AG04450 (cell line): ENCODE data around the gene AIFM3. TPM values are rescaled to one million over a fixed set of nuclear protein-coding genes. Genes with fewer than 3 reads are reported as not detected.

ENCODE experiments used
- CTCF ChIA-PET: fragments of 300-600, 350-600 bp; formaldehyde crosslinking; extraction: SDS; loops from one replicate; lab custom pipeline; 2022; ENCODE audit warnings: antibody characterized with exemption, inconsistent platforms; lab: Charles Lee
- POLR2A ChIA-PET: fragments of 350-600 bp; formaldehyde crosslinking; extraction: SDS; loops from one replicate; lab custom pipeline; 2021; ENCODE audit warnings: antibody characterized with exemption, inconsistent platforms; lab: Yijun Ruan, JAX
- DNase-seq: peaks from one replicate; pipeline ENCODE4 v3.0.0-alpha.2; 2011; ENCODE audit warnings: low read depth, low spot score
- H3K27ac ChIP-seq: one replicate; pipeline ENCODE4 v1.5.1; 2012; ENCODE audit warnings: low read depth, low read length, control low read depth
- H3K27me3 ChIP-seq: one replicate; pipeline ENCODE4 v1.6.0; 2012; ENCODE audit warnings: low read length; ENCODE audit not compliant: control insufficient read depth, insufficient read depth
- H3K4me3 ChIP-seq: 2 replicates; pipeline ENCODE4 v1.5.1; 2011; ENCODE audit warnings: mild to moderate bottlenecking, low read depth, low read length, control low read depth
- H3K9me3 ChIP-seq: 2 replicates; pipeline ENCODE4 v1.5.1; 2012; ENCODE audit warnings: low read length; ENCODE audit not compliant: control insufficient read depth, insufficient read depth
- polyA plus RNA-seq: library from polyadenylated mRNA; depleted of rRNA; stranded (reverse); fragments of >200 nt; gene quantifications from 2 replicates; pipeline ENCODE4 v1.2.3, GENCODE V29; 2011
- TF ChIP-seq, protein P1 (sequence below): IDR thresholded peaks from 2 replicates; pipeline ENCODE4 v1.5.1; 2011; ENCODE audit warnings: low read depth, low read length, control low read depth, inconsistent platforms

The AIFM3 gene
- polyA plus RNA-seq, 1 experiment = 0.15 TPM

DNA sequence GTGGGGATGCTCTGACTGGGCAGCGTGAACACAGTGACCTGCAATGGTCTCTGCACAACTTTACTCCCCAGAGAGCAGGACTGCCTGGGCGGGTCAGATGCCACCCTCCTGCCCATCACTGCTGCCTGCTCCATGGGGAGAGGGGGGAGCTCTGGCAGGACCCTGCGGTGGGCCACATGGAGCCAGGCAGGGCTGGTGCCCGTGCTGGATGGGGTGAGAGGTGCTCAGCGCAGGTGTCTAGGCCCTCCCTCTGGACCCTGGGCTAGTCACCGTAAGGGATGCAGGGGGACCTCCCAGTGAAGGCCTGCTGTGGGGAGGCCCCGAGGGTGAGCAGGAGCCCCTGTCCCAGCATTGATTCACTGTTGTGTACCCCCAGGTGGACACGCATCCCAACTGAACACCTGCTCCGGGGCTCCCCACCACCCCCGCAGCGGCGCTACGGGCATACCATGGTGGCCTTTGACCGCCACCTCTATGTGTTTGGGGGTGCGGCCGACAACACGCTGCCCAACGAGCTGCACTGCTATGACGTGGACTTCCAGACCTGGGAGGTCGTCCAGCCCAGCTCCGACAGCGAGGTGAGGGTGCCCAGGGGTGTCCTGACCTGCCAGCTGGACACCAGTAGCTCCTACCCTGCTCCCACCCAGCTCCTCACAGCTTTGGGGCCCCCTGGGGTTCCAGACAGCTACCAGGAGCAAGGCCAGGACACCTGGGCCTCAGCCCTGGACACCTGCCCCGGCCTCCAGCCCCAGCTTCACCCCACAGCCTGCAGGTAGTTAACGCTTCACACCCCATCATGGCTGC lies 24.4 kb downstream of the AIFM3 start:
- ChIA-PET CTCF (interaction anchor here (0.6 to 1.5 kb wide), 2 partner anchors 30 to 185 kb away, joined by 3 read pairs; no protein-coding TSS in a partner anchor), POLR2A (interaction anchor here (1.3 kb wide), 1 partner anchor 10 kb away, joined by 4 read pairs; the partner anchor contains the start of gene LZTR1)
- no peak for DNase-seq
- H3K27ac ChIP-seq = no peak overlapping the region
- H3K9me3 ChIP-seq = no peaks in the 10 kb centered on the region; the same call in 1 of the 2 replicates
- H3K27me3 ChIP-seq = no peaks in the 10 kb centered on the region
- no peak overlapping the region for H3K4me3 ChIP-seq
- TF ChIP-seq, protein P1, sequence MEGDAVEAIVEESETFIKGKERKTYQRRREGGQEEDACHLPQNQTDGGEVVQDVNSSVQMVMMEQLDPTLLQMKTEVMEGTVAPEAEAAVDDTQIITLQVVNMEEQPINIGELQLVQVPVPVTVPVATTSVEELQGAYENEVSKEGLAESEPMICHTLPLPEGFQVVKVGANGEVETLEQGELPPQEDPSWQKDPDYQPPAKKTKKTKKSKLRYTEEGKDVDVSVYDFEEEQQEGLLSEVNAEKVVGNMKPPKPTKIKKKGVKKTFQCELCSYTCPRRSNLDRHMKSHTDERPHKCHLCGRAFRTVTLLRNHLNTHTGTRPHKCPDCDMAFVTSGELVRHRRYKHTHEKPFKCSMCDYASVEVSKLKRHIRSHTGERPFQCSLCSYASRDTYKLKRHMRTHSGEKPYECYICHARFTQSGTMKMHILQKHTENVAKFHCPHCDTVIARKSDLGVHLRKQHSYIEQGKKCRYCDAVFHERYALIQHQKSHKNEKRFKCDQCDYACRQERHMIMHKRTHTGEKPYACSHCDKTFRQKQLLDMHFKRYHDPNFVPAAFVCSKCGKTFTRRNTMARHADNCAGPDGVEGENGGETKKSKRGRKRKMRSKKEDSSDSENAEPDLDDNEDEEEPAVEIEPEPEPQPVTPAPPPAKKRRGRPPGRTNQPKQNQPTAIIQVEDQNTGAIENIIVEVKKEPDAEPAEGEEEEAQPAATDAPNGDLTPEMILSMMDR = no peak

DNA sequence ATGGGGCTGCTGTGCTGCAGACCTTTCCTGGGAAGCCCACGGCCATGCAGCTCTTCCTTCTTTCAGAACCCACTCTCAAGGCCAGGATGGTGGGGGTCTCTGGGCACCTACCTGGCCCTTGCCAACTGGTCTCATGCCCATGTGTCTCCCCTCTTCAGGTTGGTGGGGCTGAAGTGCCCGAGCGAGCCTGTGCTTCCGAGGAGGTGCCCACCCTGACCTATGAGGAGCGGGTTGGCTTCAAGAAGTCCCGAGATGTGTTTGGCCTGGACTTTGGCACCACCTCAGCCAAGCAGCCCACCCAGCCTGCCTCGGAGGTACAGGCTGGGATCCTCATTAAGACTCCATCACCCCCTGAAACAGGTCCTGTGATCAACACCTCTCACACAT lies 25.0 kb downstream of the AIFM3 start:
- CTCF ChIA-PET = interaction anchor here (0.6 kb wide), 1 partner anchor 186 kb away, joined by 3 read pairs; no protein-coding TSS in a partner anchor
- DNase-seq = no peak
- POLR2A ChIA-PET = no interaction called here

DNA sequence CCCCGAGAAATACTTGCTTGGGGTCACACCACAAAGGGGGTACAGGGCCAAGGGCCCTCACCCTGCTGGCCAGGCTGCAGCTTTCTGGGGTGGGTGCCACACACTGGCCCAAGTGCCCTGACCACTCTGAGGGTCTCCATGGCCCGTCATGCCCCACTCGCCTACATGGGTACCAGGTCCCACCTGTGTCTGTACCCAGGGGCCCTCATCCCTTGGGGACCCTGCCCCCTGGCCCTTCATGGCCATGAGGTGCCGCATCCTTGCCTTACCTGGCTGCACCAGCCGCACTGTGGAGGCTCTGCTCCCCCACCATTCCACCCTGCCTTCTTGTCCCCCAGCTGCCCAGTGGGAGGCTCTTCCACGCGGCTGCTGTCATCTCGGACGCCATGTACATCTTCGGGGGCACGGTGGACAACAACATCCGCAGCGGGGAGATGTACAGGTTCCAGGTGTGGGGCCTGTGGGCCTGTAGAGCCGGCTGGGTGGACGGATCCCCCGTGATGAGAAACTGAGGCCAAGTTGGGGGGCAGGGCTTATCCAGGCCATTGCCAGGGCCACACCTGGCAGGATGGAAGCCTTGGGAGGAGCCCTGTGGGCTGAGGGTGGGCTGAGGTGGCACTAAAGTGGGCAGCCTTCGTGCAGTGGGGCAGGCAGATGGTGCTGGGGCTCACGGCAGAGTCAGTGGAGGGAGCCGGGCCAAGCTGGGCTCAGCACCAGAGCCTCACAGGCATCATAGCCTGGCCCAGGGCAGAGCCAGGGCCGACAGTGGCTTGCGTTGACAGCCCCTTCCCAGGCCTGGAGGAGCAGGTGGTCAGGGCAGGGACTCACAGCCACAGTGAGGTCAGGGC lies 25.6 kb downstream of the AIFM3 start:
- H3K27ac ChIP-seq = no peak overlapping the region
- H3K4me3 ChIP-seq = no peak overlapping the region
- CTCF ChIA-PET = no interaction called here
- no peaks in the 10 kb centered on the region for H3K27me3 ChIP-seq
- POLR2A ChIA-PET = no interaction called here
- no peaks in the 10 kb centered on the region; the same call in 1 of the 2 replicates for H3K9me3 ChIP-seq
- no peak for DNase-seq
- TF ChIP-seq, protein P1 = no peak

More for the DNA sequence above, 25.0 kb downstream of the AIFM3 start:
- H3K9me3 ChIP-seq = no peaks in the 10 kb centered on the region; the same call in 1 of the 2 replicates
- H3K4me3 ChIP-seq = no peak overlapping the region
- no peak overlapping the region for H3K27ac ChIP-seq
- TF ChIP-seq, protein P1 = no peak
- no peaks in the 10 kb centered on the region for H3K27me3 ChIP-seq

DNA sequence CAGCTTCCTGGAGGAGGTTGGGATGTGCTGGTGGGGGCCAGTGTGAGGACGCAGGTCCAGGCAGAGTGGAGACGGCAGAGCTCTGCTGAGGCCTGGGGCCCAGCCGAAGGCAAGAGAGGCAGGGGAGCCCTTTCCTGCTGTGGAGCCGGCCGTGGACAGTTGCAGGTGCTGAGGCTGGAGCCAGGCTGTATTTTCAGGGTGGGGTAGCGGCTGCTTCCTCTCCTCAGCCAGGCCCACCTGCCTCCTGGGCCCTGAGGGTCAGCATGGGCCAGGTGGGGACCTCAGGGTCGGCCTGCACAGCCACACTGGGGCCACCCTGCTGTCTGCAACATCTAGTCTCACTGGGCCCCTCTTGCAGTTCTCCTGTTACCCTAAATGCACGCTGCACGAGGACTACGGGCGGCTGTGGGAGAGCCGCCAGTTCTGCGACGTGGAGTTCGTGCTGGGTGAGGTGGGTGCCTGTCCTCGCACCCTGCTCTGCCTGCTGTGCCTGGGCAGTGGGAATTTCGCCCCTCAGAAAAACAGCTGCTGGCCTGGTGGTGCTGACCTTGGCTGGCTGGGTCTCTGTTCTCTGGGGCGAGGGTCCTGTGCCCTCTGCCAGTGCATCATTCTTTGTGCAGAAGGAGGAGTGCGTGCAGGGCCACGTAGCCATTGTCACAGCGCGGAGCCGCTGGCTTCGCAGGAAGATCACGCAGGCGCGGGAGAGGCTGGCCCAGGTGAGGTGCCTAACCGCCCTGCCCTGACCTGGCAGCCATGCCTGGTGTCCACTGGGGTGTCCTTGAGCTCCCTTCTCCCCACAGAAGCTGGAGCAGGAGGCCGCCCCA lies 26.5 kb downstream of the AIFM3 start:
- H3K9me3 ChIP-seq = no peaks in the 10 kb centered on the region; the same call in 1 of the 2 replicates
- POLR2A ChIA-PET = no interaction called here
- no peak overlapping the region for H3K27ac ChIP-seq
- H3K4me3 ChIP-seq = no peak overlapping the region
- H3K27me3 ChIP-seq = no peaks in the 10 kb centered on the region
- CTCF ChIA-PET = no interaction called here
- TF ChIP-seq, protein P1 = no peak
- no peak for DNase-seq
